Activated T-cell treated with anti-CD3 and anti-CD28 coated beads for 48 hours (primary cell): ENCODE data around the gene TBC1D12.
"Not testable (repeated sequence)": the region's sequence is repeated elsewhere in the genome, so short reads cannot be mapped to it uniquely, and the experiment has no call there.

Experiments
- DNase-seq: peaks from one replicate; pipeline ENCODE4 v3.0.0-alpha.2; 2020; ENCODE audit warnings: low read depth

The TBC1D12 gene

DNA sequence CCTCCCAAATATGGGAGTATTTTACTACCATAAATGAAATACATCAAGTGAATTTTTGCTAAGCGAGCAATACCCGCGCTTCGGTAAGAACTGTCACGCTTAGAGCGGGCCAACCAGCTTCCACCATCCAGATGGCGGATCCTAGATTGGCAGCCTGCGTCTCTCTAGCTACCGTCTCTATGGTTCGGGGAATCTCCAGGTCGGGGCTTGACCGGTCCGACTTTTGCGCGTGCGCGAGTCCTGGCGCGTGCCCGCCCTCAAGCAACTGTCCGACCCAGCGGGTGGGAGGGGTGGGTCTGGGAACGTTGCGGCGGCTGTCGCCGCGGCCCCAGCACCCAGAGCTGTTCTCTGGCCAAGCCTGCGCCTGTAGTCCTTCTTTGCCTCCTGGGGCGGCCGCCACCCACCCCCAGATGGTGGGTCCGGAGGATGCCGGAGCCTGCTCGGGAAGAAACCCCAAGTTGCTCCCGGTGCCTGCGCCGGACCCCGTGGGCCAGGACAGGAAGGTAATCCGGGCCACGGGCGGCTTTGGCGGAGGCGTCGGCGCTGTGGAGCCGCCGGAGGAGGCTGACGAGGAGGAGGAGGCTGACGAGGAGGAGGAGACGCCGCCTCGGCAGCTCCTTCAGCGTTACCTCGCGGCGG lies at the start of gene TBC1D12:
TBC1D12 (plus strand) TSS at position 338 of the 639 bp plus-strand sequence; CDS start at position 411, 73 bp downstream.
- peak; percentile 30 for DNase-seq

DNA sequence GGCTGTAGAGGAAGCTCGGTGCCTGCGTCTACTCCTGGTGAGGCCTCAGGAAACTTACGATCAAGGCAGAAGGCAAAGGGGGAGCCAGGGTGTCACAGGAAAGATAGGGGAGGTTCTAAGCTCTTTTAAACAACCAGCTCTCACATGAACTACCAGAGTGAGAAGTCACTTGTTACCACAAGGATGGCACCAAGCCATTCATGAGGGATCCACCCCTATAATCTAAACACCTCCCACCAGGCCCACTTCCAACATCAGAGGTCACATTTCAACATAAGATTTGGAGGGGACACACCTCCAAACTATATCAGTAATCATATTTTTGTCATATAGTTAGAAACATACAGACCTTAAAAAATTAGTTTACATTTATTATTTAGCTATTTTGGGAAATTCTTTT lies 49.0 kb upstream of the TBC1D12 start:
- DNase-seq: no peak

DNA sequence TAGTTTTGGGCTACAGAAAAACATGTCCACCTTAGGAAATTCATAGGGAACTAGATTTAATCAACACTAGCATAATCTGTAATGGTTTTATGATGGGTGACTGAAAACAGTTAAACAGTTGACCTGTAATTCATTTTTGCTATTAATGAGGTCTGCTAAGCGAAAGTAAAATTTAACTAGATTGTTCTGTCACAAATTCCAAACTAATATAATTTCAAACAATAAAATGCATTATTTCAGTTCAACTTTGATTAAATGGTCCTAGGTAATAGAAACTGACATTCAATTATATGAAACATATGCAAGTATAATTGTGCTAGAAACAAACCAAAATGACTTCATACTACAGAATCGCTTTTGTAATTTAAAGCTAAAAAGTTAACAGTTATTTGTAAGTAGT lies 46.5 kb upstream of the TBC1D12 start:
- DNase-seq: no peak

DNA sequence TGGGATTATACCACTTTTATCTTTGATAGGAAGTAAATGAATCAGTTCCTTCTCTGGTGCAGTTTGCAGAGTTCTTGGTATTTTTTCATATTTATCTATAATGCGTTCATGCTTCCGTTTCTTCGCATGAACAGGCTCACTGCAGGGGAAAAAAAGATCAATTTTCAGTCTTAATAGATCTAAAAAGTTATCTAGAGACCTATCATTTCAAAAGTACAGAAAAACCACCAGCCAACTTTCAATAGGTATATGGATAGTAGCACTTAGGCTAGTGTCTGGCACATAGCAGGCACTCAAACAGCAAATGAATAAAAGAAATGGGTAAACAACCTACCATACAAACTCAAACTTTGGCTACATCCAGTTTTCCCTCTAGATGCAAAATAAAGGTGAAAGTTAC lies 45.1 kb upstream of the TBC1D12 start:
- no peak for DNase-seq

DNA sequence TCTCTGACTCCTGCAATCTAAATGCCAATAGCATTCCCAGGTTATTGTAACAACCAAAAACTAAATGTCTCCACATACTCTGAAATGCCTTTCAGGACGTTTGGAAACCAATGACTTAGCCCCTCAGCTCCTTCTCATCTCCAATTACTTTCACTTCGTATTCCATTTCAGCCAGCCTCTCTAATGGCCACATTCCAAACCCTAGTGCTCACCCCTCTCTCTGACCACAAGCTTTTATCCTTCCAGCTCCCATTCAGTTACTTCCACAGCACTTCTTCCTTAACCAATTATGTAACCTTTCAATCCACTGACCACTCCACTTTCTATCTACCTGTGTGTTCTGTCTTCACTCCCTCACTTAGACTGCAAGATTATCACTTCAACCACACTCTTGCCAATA lies 43.9 kb upstream of the TBC1D12 start:
- no peak for DNase-seq

DNA sequence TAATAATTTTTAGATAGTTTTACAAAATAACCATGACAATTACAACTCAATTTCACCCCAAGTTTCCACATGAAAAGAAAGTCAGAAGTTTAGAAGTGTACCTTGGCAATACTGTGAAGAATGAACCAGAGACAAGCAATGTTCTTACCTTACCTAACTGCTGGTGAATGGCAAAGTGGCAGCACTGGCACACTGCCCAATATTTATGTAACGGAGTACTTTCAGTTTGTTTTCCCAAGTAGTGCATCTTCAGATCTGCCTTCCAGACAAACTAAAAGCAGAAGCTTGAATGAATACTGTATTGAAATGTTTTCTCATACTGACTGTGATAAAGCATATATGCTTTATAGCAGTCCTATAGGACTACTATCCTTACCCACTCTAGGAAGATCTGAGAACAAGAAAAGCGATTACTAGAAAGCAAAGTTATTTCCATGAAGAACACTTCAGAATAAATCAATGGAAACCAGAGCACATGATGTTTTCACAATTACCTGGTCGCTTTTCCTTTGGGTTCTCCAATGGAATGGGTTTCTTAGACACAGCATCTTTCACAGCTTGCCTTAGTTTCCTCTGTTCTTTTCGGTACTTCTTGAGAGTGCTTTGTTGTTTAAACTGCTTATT lies 41.1 kb upstream of the TBC1D12 start:
- no peak for DNase-seq

DNA sequence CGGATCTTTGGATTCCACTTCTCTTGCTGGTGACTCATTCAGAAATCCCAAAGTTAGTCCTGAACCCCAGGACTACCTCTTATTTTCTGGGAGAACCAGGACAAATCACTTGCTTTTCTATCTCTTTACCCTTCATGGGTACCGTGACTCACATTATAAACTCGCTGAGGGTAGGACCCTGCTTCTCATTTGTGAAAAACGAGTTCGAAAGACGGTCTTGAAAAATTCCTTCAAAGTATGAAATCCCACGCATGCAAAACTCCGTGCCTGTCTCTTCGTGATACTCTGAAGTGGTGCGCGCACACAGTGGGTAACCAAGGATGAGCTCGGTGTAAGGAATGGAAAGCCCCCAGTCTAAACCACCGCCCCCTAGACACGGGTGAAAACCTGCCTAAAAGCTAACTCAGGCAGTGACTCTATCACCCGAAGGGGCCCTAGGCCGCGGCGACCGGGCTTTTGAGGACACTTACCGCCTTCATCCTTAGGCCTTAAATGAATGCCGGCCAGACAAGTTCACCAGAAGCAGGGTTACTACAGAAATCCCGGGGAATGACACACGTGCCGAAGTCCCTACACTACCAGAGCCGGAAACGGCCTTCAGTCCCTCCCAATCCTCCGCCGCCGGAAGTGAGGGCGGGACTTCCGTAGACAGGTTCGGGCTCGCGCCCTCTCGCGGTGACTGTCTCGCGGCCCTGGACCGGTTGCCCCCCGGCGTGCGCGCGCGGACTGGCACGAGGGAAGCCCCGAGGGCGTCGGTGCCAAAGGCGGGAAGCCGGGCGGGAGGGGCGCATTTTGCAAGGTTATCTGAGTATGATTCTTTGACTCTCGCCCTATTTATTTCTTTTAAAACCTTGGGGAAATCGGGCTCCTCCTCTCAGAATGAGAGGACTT lies 39.7 kb upstream of the TBC1D12 start, which contains the start of gene NOC3L:
NOC3L (minus strand) TSS at position 580 of the 891 bp plus-strand sequence; CDS start at position 479, 101 bp downstream.
- peak; percentile 97 for DNase-seq

DNA sequence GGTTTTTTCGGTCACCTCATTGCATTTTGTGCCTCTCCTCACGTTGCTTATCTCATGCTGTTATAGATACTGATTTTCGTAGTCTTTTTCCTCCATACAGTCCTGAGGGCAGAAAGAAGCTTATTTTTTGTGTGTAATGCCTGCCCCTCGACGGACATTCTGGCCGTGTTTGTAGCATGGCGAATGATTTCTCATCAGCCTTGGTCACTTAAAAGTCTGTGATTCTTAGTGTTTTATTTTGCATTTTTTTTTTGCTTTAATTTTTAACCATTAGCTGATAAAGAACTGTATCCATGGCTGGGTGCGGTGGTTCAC lies 39.1 kb upstream of the TBC1D12 start:
- DNase-seq: no peak

DNA sequence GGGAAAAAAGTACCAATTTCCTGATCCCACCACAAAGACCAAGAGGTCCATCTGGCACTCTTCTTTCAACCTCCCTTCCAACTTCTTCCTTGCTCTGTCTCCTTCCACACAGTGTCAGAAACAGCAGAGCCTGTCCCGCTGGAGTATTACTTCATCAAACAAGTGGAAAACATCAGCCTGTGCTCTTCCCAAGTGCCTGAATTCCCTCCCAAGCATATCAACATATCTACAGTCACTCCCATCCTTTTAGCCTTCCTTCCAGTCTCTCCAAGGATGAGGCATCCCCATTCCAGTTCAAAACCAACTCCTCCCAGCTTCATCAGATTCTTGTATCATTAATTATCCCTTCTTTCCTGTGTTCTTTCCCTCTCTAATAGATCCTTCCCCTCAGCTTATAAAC lies 37.9 kb upstream of the TBC1D12 start:
- no peak for DNase-seq

DNA sequence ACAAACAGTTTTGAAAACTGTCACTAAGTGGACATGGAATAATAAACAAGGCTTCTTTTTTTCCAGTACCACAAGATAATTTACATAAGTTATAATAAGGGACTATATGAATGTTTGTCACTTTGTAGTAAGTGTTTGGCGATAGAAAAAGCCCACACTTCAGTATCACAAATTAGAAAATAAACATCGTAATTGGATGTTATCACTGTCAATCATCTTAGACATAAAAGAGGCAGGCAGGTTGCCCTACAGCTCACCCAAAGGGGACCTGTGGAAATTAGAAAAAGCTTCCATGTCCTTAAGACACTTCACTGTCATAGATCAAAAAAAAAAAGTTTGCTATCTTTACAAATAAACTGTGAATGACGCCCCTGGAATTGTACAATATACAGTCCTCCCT lies 36.0 kb upstream of the TBC1D12 start:
- no peak for DNase-seq

DNA sequence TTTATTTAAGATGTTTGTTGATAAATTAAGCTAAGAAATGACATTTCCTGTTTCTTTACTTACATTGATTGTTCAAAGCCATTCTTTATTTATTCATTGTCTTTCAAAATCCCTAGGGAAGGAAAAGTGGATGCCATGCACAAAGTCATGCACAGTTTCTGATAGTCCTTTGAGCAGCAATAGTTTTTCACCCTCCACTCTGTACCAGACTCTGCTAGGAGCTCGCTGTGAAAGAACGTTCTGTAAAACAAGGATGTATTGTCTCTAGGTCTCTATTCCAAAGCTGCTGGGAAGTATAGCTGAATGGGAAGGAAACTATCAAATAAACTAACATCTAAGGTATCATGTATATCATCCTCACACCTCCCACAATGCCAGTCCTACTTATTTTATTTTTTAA lies 31.8 kb upstream of the TBC1D12 start:
- no peak for DNase-seq

DNA sequence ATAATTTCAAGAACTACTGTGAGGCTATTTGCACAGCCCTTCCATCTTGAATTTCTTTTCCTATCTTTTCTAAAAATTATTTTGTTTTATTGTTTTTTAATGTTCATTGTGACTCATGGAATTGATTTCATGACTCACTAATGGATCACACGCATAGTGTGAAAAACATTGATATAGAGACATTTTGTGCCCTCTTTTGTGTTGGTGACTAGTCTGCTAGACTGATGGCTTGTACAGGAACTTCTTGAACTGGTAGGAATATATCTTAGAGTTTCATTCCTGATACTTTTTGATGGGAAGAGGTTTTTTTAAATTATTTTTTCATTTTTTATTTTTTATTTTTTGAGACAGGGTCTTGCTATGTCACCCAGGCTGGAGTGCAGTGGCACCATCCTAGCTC lies 27.0 kb upstream of the TBC1D12 start:
- no peak for DNase-seq

DNA sequence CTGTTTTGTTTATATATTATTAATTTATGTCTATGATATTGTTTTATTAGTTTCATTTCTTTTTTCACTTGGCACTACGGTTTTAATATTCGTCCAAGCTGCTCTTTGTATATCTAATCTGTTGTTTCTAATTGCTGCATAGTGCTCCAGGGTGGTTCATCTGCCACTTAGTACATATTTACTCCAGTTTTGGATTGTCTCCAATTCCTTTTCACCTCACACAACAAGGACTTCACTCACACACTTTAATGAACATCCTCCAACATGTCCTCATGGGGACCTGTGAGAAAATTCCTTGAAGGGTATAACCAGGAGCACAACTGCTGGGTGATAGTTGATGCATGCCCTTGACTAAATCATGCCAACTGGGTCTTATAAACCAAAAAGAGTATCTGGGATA lies 25.5 kb upstream of the TBC1D12 start:
- no peak for DNase-seq

DNA sequence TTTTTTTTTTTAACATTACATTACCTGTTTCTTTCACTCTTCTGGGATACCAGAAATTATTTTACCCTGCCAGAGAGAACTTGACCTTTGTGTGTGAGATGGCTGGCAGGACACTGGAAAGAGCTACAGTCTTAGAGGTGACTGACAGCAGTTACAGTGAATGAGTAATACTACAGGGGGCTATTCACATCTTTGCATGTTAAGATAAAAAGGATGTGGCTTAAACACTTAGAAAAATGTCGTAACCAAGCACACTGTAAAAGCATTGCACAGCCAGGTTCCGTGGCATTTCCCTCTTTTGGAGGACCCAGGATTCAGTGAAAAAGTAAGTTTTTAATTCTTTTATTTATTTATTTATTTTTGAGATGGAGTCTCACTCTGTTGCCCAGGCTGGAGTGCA lies 18.8 kb upstream of the TBC1D12 start:
- DNase-seq: no peak

DNA sequence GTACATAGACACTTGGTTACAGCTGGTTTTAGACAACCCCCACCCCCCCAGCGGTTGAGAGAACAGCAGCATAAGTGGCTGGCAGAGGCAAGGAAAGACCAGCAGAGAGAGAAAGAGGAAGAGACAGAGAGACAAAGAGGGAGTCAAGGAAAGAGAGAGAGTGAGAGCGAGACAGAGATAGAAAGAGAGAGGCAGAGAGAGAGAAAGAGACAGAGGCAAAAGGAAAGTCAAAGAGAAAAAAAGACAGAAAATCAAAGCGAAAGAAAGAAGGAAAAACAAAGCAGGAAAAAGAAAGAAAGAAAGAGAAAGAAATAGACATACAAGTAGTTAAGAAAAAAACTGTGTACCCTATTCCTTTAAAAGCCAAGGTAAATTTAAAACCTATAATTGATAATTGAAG lies 16.6 kb upstream of the TBC1D12 start:
- not testable (repeated sequence) for DNase-seq

DNA sequence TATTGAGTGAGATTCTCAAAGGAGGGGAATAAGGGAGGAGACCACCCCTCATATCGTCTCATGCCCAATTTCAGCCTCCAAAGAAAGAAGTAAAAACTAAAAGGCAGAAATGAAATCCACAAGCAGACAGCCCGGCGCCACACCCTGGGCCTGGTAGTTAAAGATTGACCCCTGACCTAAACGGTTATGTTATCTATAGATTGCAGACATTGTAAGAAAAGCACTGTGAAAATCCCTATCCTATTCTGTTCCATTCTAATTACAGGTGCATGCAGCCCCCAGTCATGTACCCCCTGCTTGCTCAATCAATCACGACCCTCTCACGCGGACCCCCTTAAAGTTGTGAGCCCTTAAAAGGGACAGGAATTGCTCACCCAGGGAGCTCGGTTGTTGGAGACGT lies 10.2 kb upstream of the TBC1D12 start:
- DNase-seq: not testable (repeated sequence)

DNA sequence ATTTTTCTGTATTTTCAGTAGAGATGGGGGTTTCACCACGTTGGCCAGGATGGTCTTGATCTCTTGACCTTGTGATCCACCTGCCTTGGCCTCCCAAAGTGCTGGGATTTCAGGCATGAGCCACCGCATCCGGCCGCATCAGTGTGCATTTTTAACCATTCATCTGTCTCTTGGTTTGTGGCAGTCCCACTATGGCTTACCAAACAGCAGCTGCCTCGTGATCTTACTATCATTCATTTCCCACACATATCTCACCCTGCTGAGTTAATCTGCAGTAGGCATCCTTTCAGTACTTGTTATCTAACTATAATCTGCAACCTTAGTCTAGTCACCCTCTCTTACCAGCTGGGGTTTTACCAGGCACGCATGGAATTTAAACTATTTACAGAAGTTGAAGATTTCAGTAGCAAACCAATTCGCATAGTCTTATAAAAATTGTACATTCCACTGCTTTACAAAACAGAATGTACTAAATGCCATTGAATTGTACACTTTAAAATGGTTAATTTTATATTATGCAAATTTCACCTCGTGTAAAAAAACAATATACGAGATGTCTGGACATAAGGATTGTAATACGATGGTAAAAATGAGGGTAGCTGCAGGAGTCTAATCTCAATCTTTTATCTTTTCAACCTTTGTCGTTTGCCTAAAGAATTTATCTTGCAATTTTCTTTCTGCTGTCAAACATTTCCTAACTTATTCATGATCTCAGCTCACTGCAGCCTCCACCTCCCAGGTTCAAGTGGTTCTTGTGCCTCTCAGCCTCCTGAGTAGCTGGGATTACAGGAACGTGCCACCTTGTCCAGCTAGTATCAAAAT lies 4.6 kb upstream of the TBC1D12 start:
- DNase-seq: no peak

DNA sequence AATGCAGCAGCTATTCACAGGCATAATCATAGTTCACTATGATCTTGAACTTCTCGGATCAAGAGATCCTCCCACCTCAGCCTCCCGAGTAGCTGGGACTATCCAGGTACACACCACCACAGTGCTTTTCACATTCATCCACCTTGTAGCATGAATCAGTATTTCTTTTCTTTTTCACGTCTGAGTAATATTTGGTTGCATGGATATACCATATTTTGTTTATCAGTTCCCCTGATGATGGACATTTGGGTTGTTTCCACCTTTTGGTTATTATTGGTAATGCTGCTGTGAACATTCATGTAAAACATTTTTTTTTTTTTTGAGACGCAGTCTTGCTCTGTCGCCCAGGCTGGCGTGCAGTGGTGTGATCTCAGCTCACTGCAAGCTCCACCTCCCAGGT lies 3.6 kb upstream of the TBC1D12 start:
- DNase-seq: no peak

DNA sequence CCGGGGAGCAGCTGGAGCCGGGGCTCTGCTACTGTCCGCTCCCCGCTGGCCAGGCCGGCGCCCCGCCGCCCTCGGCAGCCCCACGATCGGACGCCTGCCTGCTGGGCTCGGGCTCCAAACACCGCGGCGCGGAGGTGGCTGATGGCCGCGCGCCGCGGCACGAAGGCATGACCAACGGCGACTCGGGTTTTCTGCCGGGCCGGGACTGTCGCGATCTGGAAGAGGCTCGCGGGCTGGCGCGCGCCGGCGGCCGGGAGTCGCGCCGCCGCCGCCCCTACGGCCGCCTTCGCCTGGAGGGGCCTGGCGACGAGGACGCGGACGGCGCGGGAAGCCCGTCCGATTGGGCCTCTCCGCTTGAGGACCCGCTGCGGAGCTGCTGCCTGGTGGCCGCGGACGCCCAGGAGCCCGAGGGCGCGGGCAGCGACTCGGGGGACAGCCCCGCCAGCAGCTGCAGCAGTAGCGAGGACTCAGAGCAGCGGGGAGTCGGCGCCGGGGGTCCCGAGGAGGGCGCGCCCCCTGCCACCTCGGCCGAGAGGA lies 570 bp downstream of the TBC1D12 start:
- no peak for DNase-seq

DNA sequence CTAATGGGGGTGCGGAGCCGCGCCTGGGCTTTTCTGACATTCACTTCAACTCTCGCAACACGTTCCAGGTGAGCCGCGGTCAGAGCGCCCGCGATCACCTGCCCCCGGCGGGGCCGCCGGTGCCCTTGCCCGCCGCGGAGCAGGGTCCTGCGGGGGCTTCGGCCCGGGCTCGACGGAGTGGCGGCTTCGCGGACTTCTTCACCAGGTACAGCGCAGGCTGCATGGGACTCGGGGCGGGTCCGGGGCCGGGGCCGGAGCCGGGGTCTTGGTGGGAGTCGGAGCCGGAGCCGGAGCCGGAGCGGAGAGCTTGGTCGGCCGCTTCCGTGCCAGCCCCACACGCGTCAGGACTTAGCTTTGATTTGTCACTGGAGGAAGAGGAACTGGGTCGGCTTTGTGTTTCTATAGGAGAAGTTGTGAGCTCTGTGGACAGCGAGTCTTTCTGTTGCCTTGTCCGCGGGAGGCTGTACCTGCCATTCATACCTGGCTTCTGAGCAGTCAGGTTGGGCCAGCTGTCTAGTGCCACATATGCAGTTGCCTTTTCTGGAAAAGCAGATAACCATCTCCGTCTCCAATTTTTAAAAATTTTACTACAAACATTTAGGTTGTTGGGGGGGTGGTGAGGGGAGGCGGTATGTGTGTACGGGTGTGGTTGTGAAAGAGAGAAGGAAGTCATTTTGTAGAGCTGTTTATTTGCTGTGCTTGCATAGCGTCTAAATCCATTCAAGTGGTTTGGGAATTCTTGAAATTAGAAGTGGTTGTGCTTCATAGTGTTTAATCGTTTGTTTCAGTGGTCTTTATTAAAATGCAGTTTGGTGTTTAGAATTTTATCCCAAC lies 1.3 kb downstream of the TBC1D12 start:
- no peak for DNase-seq

DNA sequence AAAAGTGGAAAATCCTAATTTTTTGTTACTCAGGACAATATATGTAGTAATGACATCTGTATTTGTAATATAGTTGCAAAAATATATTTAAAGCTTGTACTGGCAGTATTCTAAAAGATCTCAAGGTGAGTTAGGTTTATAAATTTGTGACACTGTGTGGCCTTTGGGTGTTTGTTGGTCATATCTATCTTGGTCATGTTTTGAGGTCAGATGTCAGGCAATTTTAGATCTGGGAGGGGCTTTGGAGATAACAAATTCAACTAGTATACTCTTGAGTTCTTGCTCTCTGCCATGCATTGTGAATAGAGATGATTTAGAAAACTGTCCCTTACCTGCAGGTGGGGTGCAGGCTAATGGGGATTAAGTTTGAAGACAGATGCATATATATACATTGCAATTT lies 3.1 kb downstream of the TBC1D12 start:
- DNase-seq: no peak
